Stimulated activated CD4-positive, alpha-beta T cell treated with anti-CD3 and anti-CD28 coated beads, Interleukin-1b, Interleukin-23, amount 100 ng/mL, for 24 hours (primary cell): ENCODE data around the gene CDH23.

Experiments
- DNase-seq, 4 experiments: peaks; one replicate each; pipeline ENCODE4 v3.0.0-alpha.2; 2020; ENCODE audit warnings: low read depth in 4 of 4, low spot score in 1 of 4

CDH23 gene

GRCh38 chr10:71512761-71513539, 116.2 kb downstream of the CDH23 start:
- no peak for DNase-seq

GRCh38 chr10:71513540-71513853, 116.8 kb downstream of the CDH23 start:
- no peak for DNase-seq

GRCh38 chr10:71513936-71514335, 117.2 kb downstream of the CDH23 start:
- no peak for DNase-seq

GRCh38 chr10:71515531-71516172, 118.9 kb downstream of the CDH23 start:
- no peak for DNase-seq

GRCh38 chr10:71516890-71517289, 120.2 kb downstream of the CDH23 start:
- no peak for DNase-seq

GRCh38 chr10:71517298-71518169, 120.8 kb downstream of the CDH23 start:
- DNase-seq = no peak

GRCh38 chr10:71520042-71520441, 123.3 kb downstream of the CDH23 start:
- DNase-seq = no peak

GRCh38 chr10:71521504-71522441, 125.1 kb downstream of the CDH23 start:
- DNase-seq = no peak

GRCh38 chr10:71522442-71523144, 125.9 kb downstream of the CDH23 start:
- no peak for DNase-seq

GRCh38 chr10:71523756-71524155, 127.0 kb downstream of the CDH23 start:
- no peak for DNase-seq

- no peak for DNase-seq
These were observed 128.4 kb downstream of the CDH23 start for GRCh38 chr10:71525092-71525491.

GRCh38 chr10:71525721-71526120, 129.0 kb downstream of the CDH23 start:
- no peak for DNase-seq

GRCh38 chr10:71526653-71527052, 129.9 kb downstream of the CDH23 start:
- no peak for DNase-seq

- no peak for DNase-seq
These were observed 130.4 kb downstream of the CDH23 start for GRCh38 chr10:71527135-71527534.

GRCh38 chr10:71528371-71529206, 131.9 kb downstream of the CDH23 start:
- no peak for DNase-seq

- no peak for DNase-seq
These were observed 132.6 kb downstream of the CDH23 start for GRCh38 chr10:71529207-71529827.

- no peak for DNase-seq
These were observed 134.1 kb downstream of the CDH23 start for GRCh38 chr10:71530781-71531180.

GRCh38 chr10:71531485-71532446, 135.0 kb downstream of the CDH23 start:
- peak in 1 of 4 experiments; percentile 32 for DNase-seq
